IPS DF 6.9 (cell line): ENCODE measurements around the gene FLNB.

Experiments used
- DNase-seq: peaks from one replicate; pipeline ENCODE4 v3.0.0-alpha.2; 2013; ENCODE audit warnings: low read depth, low spot score
- H3K27ac ChIP-seq: one replicate; pipeline ENCODE4 v1.5.1; 2013; ENCODE audit warnings: low read length, control low read depth
- H3K27me3 ChIP-seq: 2 replicates; pipeline ENCODE4 v1.6.1; 2013; ENCODE audit warnings: mild to moderate bottlenecking, low read length; ENCODE audit not compliant: control insufficient read depth, insufficient read depth
- H3K36me3 ChIP-seq: 2 replicates; pipeline ENCODE4 v1.6.1; 2013; ENCODE audit warnings: low read length; ENCODE audit not compliant: control insufficient read depth, insufficient read depth
- H3K4me1 ChIP-seq: 2 replicates; pipeline ENCODE4 v1.6.1; 2013; ENCODE audit warnings: low read length; ENCODE audit not compliant: control insufficient read depth, insufficient read depth
- H3K4me3 ChIP-seq: 2 replicates; pipeline ENCODE4 v1.5.1; 2013; ENCODE audit warnings: mild to moderate bottlenecking, low read length
- H3K9me3 ChIP-seq: 2 replicates; pipeline ENCODE4 v1.6.1; 2013; ENCODE audit warnings: low read length, inconsistent platforms; ENCODE audit not compliant: control insufficient read depth, insufficient read depth
- WGBS: extraction: QIAGEN DNeasy Blood & Tissue Kit; methylation state at CpG from one replicate; pipeline ENCODE4 v1.1.7; 2013; ENCODE audit warnings: mixed read lengths, missing lambda C conversion rate; ENCODE audit not compliant: insufficient read length, insufficient coverage; 5-methylcytosine and 5-hydroxymethylcytosine counted together

Gene FLNB

DNA sequence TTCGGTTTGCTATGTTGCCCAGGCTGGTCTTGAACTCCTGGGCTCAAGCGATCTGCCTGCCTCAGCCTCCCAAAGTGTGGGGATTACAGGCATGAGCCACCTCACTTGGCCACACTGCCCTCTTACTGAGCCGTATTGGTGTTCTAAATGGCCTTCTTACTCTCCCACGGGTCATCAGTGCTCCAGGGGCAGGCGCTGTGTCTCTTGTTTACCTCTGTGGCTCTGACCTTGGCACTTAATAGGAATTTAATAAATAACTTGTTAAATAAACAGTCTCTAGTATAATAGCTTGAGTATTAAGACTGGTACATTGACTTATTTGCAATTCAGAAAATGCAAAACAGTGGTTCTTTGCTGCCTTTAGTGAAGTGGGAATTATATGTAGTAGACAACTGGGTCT is 13.7 kb downstream of the FLNB start:
- Histone ChIP-seq H3K4me3 (no peak overlapping the region), H3K27ac (no peak overlapping the region), H3K9me3 (no peaks in the 10 kb centered on the region), H3K36me3 (no peaks in the 10 kb centered on the region), H3K27me3 (no peaks in the 10 kb centered on the region), H3K4me1 (peaks cover 16% of the 10 kb centered on the region)
- DNase-seq, result no peak
- WGBS, result no CpG with 5 or more reads among the region's 5 CpGs

DNA sequence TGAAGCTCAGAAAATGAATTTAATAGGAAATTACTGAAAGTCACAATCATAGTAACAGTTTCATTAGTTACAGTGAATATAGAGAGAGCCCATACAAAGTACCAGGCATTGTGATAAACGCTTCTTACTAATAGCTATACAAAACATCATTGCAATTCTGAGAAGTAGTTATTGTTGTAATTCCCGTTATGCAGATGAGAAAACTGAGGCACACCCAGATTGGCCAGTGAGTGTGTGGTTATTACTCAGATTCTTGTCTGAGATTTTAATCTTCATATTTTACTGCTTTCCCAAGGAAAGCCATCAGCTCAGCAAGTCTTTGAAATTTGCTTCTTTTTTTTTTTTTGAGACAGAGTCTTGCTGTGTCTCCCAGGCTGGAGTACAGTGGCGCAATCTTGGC is 14.3 kb downstream of the FLNB start:
- DNase-seq, result no peak
- Histone ChIP-seq H3K27me3 (no peaks in the 10 kb centered on the region), H3K27ac (no peak overlapping the region), H3K4me1 (peaks cover 16% of the 10 kb centered on the region), H3K36me3 (no peaks in the 10 kb centered on the region), H3K4me3 (no peak overlapping the region), H3K9me3 (no peaks in the 10 kb centered on the region)
- WGBS, result no CpG with 5 or more reads among the region's 3 CpGs

GRCh38 chr3:58023531-58023930 is 15.3 kb downstream of the FLNB start:
- Histone ChIP-seq H3K36me3 (no peaks in the 10 kb centered on the region), H3K4me3 (no peak overlapping the region), H3K4me1 (peaks cover 16% of the 10 kb centered on the region), H3K27me3 (no peaks in the 10 kb centered on the region), H3K27ac (no peak overlapping the region), H3K9me3 (no peaks in the 10 kb centered on the region)
- no CpG with 5 or more reads among the region's 2 CpGs for WGBS
- DNase-seq, result no peak

DNA sequence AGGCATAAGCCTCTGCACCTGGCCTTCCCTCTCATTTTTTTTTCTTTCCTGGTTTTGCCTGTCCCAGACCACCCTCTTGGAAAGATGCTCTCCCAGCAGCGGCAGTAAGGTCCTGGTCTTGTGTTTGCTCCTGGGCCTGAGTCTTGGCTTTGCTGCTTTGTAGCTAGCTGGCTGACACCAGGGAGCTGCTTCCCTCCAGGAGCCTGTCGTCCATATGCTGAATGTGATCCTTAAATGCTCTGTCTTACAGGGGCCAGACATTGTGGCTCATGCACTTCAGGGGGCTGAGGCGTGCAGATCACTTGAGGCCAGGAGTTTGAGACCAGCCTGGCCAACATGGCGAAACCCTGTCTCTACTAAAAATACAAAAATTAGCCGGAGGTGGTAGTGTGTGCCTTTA is 17.2 kb downstream of the FLNB start:
- H3K36me3 ChIP-seq, result no peaks in the 10 kb centered on the region
- H3K4me1 ChIP-seq, result peaks cover 14% of the 10 kb centered on the region; the same call in 1 of the 2 replicates
- no peak overlapping the region for H3K27ac ChIP-seq

DNA sequence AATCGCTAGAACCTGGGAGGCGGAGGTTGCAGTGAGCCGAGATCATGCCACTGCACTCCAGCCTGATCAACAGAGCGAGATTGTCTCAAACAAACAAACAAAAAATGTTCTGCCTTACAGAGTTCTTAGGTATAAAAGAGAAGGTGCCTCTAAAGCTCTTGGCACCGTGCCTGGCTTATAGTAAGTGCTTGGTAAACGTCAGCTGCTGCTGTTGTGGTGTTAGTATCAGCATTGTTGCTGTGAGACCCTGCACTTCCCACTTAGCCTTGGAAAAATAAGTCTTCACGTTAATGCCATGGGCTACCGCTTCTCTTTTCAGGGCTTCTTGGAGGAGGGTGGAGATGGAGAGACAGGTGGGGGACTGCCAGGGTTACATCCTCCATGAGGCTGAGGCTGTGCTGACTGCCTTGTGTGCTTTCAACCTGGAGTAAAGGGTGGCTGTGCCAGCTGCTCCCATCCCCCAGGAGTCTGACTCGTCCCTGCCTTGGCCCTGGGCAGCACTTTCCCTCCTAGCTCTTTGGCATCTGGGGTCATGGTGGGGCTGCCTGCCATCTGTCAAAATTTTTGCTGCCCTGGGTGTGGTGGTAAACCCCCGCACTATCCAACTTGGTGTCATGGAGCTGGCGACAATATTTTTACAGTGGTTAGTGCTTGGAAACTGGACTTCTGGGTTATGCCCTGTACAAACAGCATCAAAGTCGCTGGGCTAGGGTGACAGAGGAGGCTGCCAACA is 17.8 kb downstream of the FLNB start:
- WGBS, result no CpG with 5 or more reads among the region's 12 CpGs
- Histone ChIP-seq H3K36me3 (no peaks in the 10 kb centered on the region), H3K4me1 (peaks cover 10% of the 10 kb centered on the region), H3K27ac (no peak overlapping the region), H3K9me3 (no peaks in the 10 kb centered on the region), H3K27me3 (no peaks in the 10 kb centered on the region), H3K4me3 (no peak overlapping the region)
- no peak for DNase-seq

More for the DNA sequence above, 17.2 kb downstream of the FLNB start:
- no peak for DNase-seq
- no CpG with 5 or more reads among the region's 5 CpGs for WGBS
- Histone ChIP-seq H3K4me3 (no peak overlapping the region), H3K27me3 (no peaks in the 10 kb centered on the region), H3K9me3 (no peaks in the 10 kb centered on the region)

DNA sequence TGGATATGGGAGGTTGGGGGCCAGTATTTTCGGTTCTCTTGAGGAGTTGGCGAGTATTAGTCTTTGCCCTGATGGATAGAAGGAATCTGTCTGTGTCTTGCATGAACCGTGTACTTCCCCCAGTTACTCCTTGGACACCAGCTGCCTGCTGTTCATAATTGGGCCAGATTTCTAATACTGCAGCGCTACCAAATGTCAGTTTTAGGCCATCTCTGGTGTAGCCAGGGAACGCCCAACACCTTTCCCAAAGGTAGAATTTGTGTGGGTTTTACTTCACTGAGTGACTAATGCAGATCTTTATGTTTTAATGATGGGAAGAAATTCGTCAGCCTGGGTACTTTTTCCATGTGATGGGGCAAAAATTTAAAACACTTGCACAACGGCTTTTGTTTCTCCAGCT is 18.4 kb downstream of the FLNB start:
- Histone ChIP-seq H3K27me3 (no peaks in the 10 kb centered on the region), H3K9me3 (no peaks in the 10 kb centered on the region), H3K4me3 (no peak overlapping the region), H3K36me3 (no peaks in the 10 kb centered on the region), H3K27ac (no peak overlapping the region), H3K4me1 (peaks cover 9% of the 10 kb centered on the region)
- no peak for DNase-seq
- whole genome bisulfite sequencing, result no CpG with 5 or more reads among the region's 7 CpGs

GRCh38 chr3:58027704-58028317 is 19.6 kb downstream of the FLNB start:
- no peak overlapping the region for H3K4me3 ChIP-seq
- H3K9me3 ChIP-seq, result no peaks in the 10 kb centered on the region
- WGBS, result no CpG with 5 or more reads among the region's 6 CpGs
- no peaks in the 10 kb centered on the region for H3K36me3 ChIP-seq
- H3K4me1 ChIP-seq, result peaks cover 7% of the 10 kb centered on the region
- DNase-seq, result no peak
- H3K27ac ChIP-seq, result no peak overlapping the region
- H3K27me3 ChIP-seq, result no peaks in the 10 kb centered on the region

DNA sequence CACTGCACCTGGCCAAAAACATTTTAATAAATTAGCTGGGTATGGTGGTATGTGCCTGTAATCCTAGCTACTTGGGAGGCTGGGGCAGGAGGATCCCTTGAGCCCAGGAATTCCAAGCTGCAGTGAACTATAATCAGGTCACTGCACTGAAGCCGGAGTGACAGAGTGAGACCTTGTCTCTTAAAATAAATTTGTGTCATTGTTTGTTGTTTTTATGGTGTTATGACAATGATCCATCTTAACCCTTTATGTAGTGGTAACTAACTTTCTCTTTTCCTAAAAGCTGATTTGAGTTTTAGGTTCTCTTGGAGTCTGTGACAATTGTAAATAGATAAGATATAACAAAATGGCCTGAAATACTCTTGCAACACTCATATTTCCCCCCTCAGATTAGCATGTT is 20.7 kb downstream of the FLNB start:
- no peak overlapping the region for H3K4me3 ChIP-seq
- no peaks in the 10 kb centered on the region for H3K36me3 ChIP-seq
- H3K4me1 ChIP-seq, result peaks cover 7% of the 10 kb centered on the region
- no peak for DNase-seq
- no CpG with 5 or more reads among the region's 1 CpG for WGBS
- no peaks in the 10 kb centered on the region for H3K9me3 ChIP-seq
- no peaks in the 10 kb centered on the region for H3K27me3 ChIP-seq
- no peak overlapping the region for H3K27ac ChIP-seq

GRCh38 chr3:58029842-58030584 is 21.8 kb downstream of the FLNB start:
- WGBS, result no CpG with 5 or more reads among the region's 5 CpGs
- Histone ChIP-seq H3K4me3 (no peak overlapping the region), H3K9me3 (no peaks in the 10 kb centered on the region), H3K4me1 (peaks cover 7% of the 10 kb centered on the region), H3K27me3 (no peaks in the 10 kb centered on the region), H3K36me3 (no peaks in the 10 kb centered on the region), H3K27ac (no peak overlapping the region)
- DNase-seq, result no peak

- no peaks in the 10 kb centered on the region for H3K9me3 ChIP-seq
- no peaks in the 10 kb centered on the region for H3K27me3 ChIP-seq
- H3K36me3 ChIP-seq, result no peaks in the 10 kb centered on the region
- peaks cover 5% of the 10 kb centered on the region for H3K4me1 ChIP-seq
- DNase-seq, result no peak
- no peak overlapping the region for H3K27ac ChIP-seq
- H3K4me3 ChIP-seq, result no peak overlapping the region
- no CpG with 5 or more reads among the region's 4 CpGs for WGBS
Measured at GRCh38 chr3:58032186-58032585, 24.0 kb downstream of the FLNB start.
